Choroid plexus epithelial cell (primary cell): ENCODE data around the gene SAMD4A.
A peak's percentile ranks its signal among the peaks of the same experiment; 100 is the strongest.

Source experiments
- DNase-seq: peaks from one replicate; pipeline ENCODE4 v3.0.0-alpha.2; 2010; ENCODE audit warnings: low read depth
- H3K4me3 ChIP-seq: 2 replicates; pipeline ENCODE4 v1.5.1; 2011; ENCODE audit warnings: low read depth, mild to moderate bottlenecking, control low read depth, low read length, moderate library complexity
- CTCF ChIP-seq: conservative IDR thresholded peaks from 2 replicates; pipeline ENCODE4 v1.5.1; 2011; ENCODE audit warnings: low read depth, mild to moderate bottlenecking, control low read depth, inconsistent platforms, low read length, moderate library complexity

Gene SAMD4A

DNA sequence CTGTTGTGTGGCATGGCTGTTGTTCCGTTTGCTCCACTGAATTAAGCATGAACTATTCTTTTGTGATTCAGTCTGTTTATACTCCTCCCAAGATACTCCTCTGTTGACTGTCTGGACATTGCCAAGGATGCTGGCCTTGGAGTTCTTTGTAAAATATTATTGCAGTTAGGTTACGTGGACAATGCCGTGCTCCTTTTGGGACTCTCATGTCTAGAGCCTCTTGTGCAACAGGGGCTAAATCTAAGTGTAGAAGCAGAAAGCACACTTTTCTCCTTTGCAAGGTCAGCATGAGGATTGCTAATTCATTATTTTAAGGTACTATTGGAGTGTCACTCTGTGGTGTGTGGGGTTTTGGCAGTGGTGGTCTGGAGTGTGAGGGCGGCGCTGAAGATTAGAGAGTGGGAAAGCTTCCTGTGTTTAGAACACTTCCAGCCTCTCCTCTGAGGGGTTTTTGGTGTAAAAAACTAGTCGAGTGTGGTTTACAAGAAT, 125.4 kb downstream of the SAMD4A start:
- no peak for TF ChIP-seq CTCF
- no peak overlapping the region for H3K4me3 ChIP-seq
- peak; percentile 54 for DNase-seq

- no peak for DNase-seq
- no peak overlapping the region for H3K4me3 ChIP-seq
- TF ChIP-seq CTCF, result no peak
Measured at GRCh38 chr14:54693761-54694160, 126.8 kb downstream of the SAMD4A start.

GRCh38 chr14:54695196-54695595, 128.3 kb downstream of the SAMD4A start:
- no peak overlapping the region for H3K4me3 ChIP-seq
- DNase-seq, result no peak
- TF ChIP-seq CTCF, result no peak

- no peak overlapping the region for H3K4me3 ChIP-seq
- no peak for DNase-seq
- TF ChIP-seq CTCF, result no peak
Measured at GRCh38 chr14:54697001-54697400, 130.1 kb downstream of the SAMD4A start.

- TF ChIP-seq CTCF, result no peak
- no peak overlapping the region for H3K4me3 ChIP-seq
- DNase-seq, result no peak
Measured at GRCh38 chr14:54697803-54698202, 130.9 kb downstream of the SAMD4A start.

DNA sequence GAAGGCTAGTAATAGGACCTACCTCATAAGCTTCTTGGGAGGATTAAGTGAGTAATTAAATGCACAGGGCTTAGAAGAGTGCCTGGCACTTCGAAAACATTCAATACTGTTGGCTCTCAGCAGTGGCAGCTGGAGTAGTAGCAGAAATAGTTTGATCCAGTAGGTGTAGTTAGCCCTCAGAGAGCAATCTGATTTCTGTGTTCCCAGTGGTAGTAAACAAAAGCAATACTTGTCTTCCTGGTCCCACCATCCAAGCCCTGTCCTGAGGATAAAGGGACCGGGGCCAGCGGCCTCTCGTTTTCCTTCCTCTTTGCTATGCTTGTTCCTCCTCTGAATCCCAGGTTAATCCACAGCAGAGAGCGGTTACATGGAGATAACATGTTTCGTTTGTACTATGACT, 131.6 kb downstream of the SAMD4A start:
- no peak overlapping the region for H3K4me3 ChIP-seq
- no peak for TF ChIP-seq CTCF
- DNase-seq, result no peak

DNA sequence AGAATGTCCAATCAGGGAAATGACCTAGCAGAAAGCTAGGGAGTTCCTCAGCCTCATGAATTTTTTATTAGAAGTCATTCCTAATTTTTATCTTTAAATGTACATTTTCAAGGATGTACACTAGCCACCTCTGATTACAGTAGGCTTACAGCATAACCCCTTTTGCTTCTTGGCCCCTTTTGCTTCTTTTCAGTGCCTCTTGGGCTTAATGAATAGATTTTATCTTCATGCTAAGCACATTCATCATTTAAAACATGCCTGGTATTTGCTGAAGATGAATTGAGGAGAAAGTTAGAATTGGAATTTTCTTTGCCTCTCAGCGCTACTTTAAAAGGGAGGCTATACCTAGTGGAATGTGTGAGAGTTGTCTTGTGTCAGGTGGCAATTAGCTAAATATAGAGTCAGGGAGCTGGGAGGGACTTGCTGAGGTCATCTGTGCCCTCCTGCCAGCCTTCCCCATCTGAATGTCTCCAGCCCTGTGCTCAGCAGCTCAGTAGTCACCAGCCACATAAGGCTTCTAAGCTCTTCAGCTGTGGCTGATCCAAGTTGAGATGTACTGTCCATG, 132.1 kb downstream of the SAMD4A start:
- TF ChIP-seq CTCF, result no peak
- DNase-seq, result no peak
- no peak overlapping the region for H3K4me3 ChIP-seq
